Myocyte (in vitro differentiated cells): ENCODE measurements around the gene KRTAP10-5. TPM values are rescaled to one million over a fixed set of nuclear protein-coding genes. Genes with fewer than 3 reads are reported as not detected.
"Not testable (repeated sequence)": the region's sequence is repeated elsewhere in the genome, so short reads cannot be mapped to it uniquely, and the experiment has no call there.

Source experiments
- DNase-seq: peaks from one replicate; pipeline ENCODE4 v3.0.0-alpha.2; 2012; ENCODE audit warnings: low read depth
- polyA plus RNA-seq: library from polyadenylated mRNA; unstranded; fragments of >200 nt; gene quantifications from one replicate; pipeline ENCODE4 v1.2.1, GENCODE V29; 2012; ENCODE audit warnings: missing spikeins
- total RNA-seq: library from RNA; depleted of rRNA; stranded (reverse); fragments of >200 nt; gene quantifications from 2 replicates; pipeline ENCODE4 v1.2.3, GENCODE V29; 2014

KRTAP10-5 gene
- not detected in 2 replicates for total RNA-seq
- polyA plus RNA-seq: not detected

GRCh38 chr21:44580231-44580821, at the start of gene KRTAP10-5:
Gene KRTAP10-5, minus strand, starts transcription at chr21:44580604. Its CDS starts 26 bp downstream, at chr21:44580578.
- not testable (repeated sequence) for DNase-seq

GRCh38 chr21:44628707-44629391, 48.4 kb upstream of the KRTAP10-5 start:
- DNase-seq: no peak

GRCh38 chr21:44627831-44628233, 47.4 kb upstream of the KRTAP10-5 start:
- not testable (repeated sequence) for DNase-seq

GRCh38 chr21:44627181-44627822, 46.9 kb upstream of the KRTAP10-5 start:
- not testable (repeated sequence) for DNase-seq

- DNase-seq: no peak
These were observed 46.3 kb upstream of the KRTAP10-5 start, which contains the start of gene KRTAP10-9 for GRCh38 chr21:44626673-44627143. Gene KRTAP10-9, plus strand, starts transcription at chr21:44627093. Its CDS starts 79 bp downstream, at chr21:44627172.

GRCh38 chr21:44626262-44626661, 45.9 kb upstream of the KRTAP10-5 start:
- no peak for DNase-seq

GRCh38 chr21:44625756-44626155, 45.4 kb upstream of the KRTAP10-5 start:
- DNase-seq: no peak

GRCh38 chr21:44623575-44623974, 43.2 kb upstream of the KRTAP10-5 start:
- DNase-seq: no peak

- no peak for DNase-seq
These were observed 39.5 kb upstream of the KRTAP10-5 start for GRCh38 chr21:44619886-44620285.

- no peak for DNase-seq
These were observed 38.5 kb upstream of the KRTAP10-5 start for GRCh38 chr21:44618909-44619308.

- no peak for DNase-seq
These were observed 38.1 kb upstream of the KRTAP10-5 start for GRCh38 chr21:44618504-44618903.

- DNase-seq: no peak
These were observed 36.7 kb upstream of the KRTAP10-5 start for GRCh38 chr21:44617071-44617501.

- DNase-seq: no peak
These were observed 36.2 kb upstream of the KRTAP10-5 start for GRCh38 chr21:44616591-44616926.

GRCh38 chr21:44615911-44616590, 35.6 kb upstream of the KRTAP10-5 start:
- no peak for DNase-seq

- DNase-seq: no peak
These were observed 35.1 kb upstream of the KRTAP10-5 start for GRCh38 chr21:44615466-44615865.

GRCh38 chr21:44614961-44615391, 34.6 kb upstream of the KRTAP10-5 start:
- no peak for DNase-seq

GRCh38 chr21:44614161-44614631, 33.8 kb upstream of the KRTAP10-5 start:
- DNase-seq: no peak

- no peak for DNase-seq
These were observed 33.2 kb upstream of the KRTAP10-5 start for GRCh38 chr21:44613386-44614155.

- DNase-seq: no peak
These were observed 32.3 kb upstream of the KRTAP10-5 start for GRCh38 chr21:44612669-44613229.

- DNase-seq: no peak
These were observed 31.7 kb upstream of the KRTAP10-5 start, which contains the start of gene KRTAP10-8 for GRCh38 chr21:44612029-44612486. Gene KRTAP10-8, plus strand, starts transcription at chr21:44612079. Its CDS starts 22 bp downstream, at chr21:44612101.
